ENCODE measurements around the gene NRAP. TPM values are rescaled to one million over a fixed set of nuclear protein-coding genes. Genes with fewer than 3 reads are reported as not detected.

NRAP gene
- total RNA-seq, 4 donors from 2014 or later: 0.05 to 0.13 (median 0.13) TPM; not detected in 1

DNA sequence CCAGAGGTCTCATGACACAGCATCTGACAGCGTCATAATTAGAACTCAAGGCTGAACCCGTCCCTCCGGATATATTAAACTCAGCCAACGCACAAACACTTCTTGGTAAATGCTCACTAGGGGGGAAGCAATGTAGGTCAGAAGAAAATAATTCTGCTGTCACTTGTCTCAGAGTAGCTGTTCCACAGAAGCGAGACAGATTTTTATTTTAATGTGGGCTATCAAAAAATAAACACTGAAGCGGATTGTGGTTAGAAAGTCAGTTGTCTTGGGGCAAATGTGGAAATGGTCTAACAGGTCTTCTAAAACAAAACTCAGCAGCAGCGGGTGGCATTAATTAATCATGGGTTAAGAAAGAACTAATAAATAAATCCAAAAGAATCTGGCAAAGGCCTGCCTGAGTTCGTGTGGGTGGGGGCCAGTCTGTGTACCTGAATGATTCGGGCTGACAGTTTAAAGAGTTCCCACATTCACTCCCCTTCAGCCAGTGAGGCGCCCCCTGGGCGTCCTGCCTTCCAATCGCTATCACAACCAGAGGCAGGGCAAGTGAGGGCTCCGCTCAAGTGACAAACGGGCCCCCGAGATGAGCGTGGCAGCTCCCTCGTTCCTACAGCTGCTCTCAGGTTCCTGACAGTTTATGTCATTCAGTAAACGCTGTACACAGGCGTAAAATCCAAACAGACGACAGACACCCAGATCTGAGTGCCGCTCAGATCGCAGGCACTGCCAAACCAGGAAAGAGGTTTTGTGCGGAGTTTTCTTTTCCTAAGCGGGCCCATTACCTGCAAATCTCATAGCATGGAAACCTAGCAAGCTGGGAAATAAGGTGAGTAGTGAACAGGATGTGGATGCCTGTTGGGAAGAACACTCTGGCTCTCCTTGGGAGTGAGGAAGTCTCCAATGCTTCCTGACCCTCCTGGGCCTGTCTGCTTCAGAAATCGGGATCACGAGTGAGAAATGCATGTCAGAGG lies 52.9 kb downstream of the NRAP start:
- intact Hi-C loops (cut with DNase I; ENCODE audit: low total_unique reads): no loop called here
- WGBS, 2 donors: 36 to 43% methylated on average over 26 of the region's 26 CpGs
- TF ChIP-seq, protein P1, sequence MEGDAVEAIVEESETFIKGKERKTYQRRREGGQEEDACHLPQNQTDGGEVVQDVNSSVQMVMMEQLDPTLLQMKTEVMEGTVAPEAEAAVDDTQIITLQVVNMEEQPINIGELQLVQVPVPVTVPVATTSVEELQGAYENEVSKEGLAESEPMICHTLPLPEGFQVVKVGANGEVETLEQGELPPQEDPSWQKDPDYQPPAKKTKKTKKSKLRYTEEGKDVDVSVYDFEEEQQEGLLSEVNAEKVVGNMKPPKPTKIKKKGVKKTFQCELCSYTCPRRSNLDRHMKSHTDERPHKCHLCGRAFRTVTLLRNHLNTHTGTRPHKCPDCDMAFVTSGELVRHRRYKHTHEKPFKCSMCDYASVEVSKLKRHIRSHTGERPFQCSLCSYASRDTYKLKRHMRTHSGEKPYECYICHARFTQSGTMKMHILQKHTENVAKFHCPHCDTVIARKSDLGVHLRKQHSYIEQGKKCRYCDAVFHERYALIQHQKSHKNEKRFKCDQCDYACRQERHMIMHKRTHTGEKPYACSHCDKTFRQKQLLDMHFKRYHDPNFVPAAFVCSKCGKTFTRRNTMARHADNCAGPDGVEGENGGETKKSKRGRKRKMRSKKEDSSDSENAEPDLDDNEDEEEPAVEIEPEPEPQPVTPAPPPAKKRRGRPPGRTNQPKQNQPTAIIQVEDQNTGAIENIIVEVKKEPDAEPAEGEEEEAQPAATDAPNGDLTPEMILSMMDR (IDR thresholded peaks at IDR 0.05): no peak
- no peak for TF ChIP-seq POLR2A (IDR thresholded peaks at IDR 0.05)
- DNase-seq (ENCODE audit: low spot score in 2 of 2): no peak
- no peak overlapping the region for H3K4me3 ChIP-seq (ENCODE audit: low read depth, poor library complexity, severe bottlenecking)

DNA sequence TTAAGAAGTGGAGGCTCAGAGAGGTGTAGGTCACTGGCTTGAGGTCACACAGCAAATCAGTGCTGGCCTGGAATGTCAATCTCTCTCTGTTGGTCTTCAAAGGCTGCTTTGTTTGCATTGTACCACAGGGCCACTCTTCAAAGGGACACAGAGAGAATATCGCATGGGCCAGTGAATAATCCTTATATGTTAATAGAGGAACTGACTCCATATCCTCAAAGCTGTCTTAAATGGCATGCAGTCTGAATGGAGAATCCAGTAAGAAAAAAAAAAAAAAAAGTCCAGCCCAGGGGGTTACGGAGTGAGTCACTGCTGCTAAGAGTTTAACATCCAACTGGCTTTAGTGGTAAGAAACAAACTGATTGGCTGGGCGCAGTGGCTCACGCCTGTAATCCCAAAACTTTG lies 54.1 kb downstream of the NRAP start:
- TF ChIP-seq, protein P1 (IDR thresholded peaks at IDR 0.05): no peak
- no peak for TF ChIP-seq POLR2A (IDR thresholded peaks at IDR 0.05)
- no peak overlapping the region for H3K4me3 ChIP-seq (ENCODE audit: low read depth, poor library complexity, severe bottlenecking)
- DNase-seq (ENCODE audit: low spot score in 2 of 2): no peak
- 86 to 87% methylated on average over 4 of the region's 4 CpGs for WGBS, 2 donors
- intact Hi-C loops (cut with DNase I; ENCODE audit: low total_unique reads): no loop called here

DNA sequence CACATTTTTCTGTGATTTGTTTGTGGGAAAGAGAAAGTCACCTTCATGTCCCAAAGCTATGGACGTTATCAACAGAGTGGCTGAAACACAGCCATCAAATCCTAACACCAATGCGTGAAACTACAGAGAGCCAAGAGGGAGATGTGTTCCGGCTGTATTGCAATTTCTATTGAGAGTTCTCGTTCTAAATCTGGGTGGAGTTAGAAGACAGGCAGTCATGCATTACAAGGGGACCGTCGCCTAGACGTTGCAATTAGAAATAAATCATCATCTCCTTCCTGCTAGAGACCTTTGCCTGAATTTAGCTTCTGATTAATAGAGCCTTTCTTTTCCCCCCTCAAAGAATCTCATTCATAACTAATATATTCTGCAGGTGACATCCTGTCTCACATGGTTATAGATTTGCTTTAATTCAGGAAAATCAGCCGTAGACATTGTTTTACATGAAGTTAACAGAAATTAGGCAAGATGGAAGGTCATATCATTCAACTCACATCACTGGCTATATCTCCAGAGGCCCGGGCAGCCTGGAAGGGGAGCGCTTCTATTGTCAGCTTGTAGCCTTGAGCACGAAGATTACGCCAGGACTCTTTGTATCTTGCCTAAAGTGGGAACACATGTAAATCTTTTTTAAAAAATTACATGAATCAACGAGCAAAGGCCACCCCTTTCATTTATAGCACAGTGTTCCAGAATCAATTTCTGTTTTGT lies 58.4 kb downstream of the NRAP start:
- intact Hi-C loops (cut with DNase I; ENCODE audit: low total_unique reads): no loop called here
- TF ChIP-seq, protein P1 (IDR thresholded peaks at IDR 0.05): no peak
- no peak for TF ChIP-seq POLR2A (IDR thresholded peaks at IDR 0.05)
- no peak for DNase-seq (ENCODE audit: low spot score in 2 of 2)
- H3K4me3 ChIP-seq (ENCODE audit: low read depth, poor library complexity, severe bottlenecking): no peak overlapping the region
- 67 to 69% methylated on average over 13 of the region's 13 CpGs for WGBS, 2 donors

DNA sequence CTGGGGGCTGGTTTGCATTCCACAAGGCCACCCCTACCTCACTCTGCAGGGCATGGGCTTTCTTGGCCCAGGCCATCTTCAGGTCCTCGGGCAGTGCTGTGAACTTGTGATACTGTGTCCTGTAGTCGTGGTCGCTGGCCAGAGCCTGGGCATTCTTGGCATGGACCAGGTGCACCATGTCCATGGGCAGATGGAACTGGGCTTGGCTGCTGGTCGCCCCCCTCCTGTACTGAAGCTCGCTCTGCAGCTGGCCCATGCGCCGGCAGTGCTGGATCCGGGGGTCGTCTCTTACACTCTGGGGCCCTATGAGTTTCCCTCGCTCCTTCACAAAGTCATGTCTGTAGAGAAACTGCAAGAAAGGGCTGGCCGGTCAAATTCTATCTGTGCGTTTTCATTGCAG lies 59.3 kb downstream of the NRAP start:
- TF ChIP-seq POLR2A (IDR thresholded peaks at IDR 0.05): no peak
- TF ChIP-seq, protein P1 (IDR thresholded peaks at IDR 0.05): no peak
- H3K4me3 ChIP-seq (ENCODE audit: low read depth, poor library complexity, severe bottlenecking): no peak overlapping the region
- WGBS, 2 donors: 88 to 94% methylated on average over 12 of the region's 12 CpGs
- DNase-seq (ENCODE audit: low spot score in 2 of 2): no peak
- intact Hi-C loops (cut with DNase I; ENCODE audit: low total_unique reads): no loop called here

DNA sequence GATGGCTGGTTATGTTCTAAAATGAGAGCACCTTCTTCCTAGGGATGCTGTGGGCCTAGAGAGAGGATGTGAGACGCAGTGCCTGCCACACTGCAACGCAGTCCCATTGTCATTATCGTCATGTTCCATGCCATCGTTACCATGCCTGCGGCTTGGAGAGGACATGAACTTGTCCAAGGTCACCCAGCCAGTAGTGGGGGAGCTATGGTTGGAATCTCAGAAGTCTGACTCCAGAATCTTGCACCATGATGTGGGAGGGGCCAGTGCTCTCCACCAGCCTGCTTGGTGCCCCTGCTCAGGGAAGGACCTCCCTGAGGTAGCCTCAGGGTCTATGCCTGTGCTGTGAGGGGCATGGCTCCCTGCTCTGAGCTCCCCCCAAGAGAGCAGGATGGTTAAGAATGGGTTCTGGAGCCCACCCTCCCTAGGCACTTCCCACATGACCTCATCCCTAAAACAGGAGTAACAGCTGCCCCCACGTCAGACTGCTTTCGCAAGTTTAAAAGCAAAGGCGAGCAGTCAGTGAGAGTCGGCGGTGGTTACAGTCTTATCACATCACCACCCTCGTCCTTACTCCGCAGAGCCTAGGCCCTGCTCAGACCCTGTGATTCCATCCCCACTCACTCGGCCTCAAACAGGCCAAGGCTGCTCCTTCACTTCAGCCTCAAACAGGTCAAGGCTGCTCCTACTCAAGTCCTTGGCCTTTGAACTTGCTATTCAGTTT lies 60.6 kb downstream of the NRAP start:
- WGBS, 2 donors: 86 to 87% methylated on average over 13 of the region's 13 CpGs
- TF ChIP-seq, protein P1 (IDR thresholded peaks at IDR 0.05): no peak
- no peak for TF ChIP-seq POLR2A (IDR thresholded peaks at IDR 0.05)
- intact Hi-C loops (cut with DNase I; ENCODE audit: low total_unique reads): no loop called here
- no peak overlapping the region for H3K4me3 ChIP-seq (ENCODE audit: low read depth, poor library complexity, severe bottlenecking)
- DNase-seq (ENCODE audit: low spot score in 2 of 2): no peak
